ENCODE data around the gene ILKAP.

DNA sequence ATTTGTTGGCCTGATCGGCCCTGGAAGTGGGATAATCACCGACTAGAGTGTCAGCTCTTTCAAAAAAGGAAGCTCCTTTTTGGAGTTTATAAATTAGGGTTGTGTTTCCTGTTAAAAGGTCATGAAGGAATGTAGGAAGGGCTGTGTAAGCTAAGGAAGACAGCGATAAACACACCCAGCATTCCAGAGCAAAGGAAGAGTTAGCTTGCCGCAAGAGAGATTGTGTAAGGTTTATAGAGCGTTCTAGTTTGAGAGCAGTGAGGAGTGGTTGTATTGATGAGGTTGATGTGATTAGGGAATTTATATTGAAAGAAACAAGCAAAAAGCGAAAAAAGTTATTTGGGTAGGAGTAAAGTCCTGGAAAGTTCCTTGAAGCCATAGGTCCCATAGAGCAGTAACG is 3.5 kb upstream of the ILKAP start:
- TF ChIP-seq CTCF (IDR thresholded peaks at IDR 0.05) (no peak), POLR2A (IDR thresholded peaks at IDR 0.05) (no peak)
